Natural killer cell (primary cell): ENCODE results near the gene OLIG3. TPM values are rescaled to one million over a fixed set of nuclear protein-coding genes. Genes with fewer than 3 reads are reported as not detected.

Source experiments
- ATAC-seq, 3 donors: fragments of 150-1000 bp in 2 of 3; fragments of 200-7000 bp in 1 of 3; cut with Tn5 transposase; 1 replicate in 1 of 3; 2 replicates in 2 of 3; pipeline ENCODE4 v1.10.0; 2021; ENCODE audit warnings: mild to moderate bottlenecking in 2 of 3, moderate library complexity in 2 of 3
- DNase-seq, 2 donors: peaks; one replicate each; pipeline versions ENCODE4 v3.0.0 to v3.0.0-alpha.2; 2013 to 2021; ENCODE audit warnings: mixed read lengths in 1 of 2
- H3K27ac ChIP-seq: one replicate; pipeline ENCODE4 v1.5.1; 2013; ENCODE audit warnings: mild to moderate bottlenecking, low read length
- H3K27me3 ChIP-seq: one replicate; pipeline ENCODE4 v1.6.1; 2013; ENCODE audit warnings: low read length; ENCODE audit not compliant: control insufficient read depth, insufficient read depth
- H3K36me3 ChIP-seq: one replicate; pipeline ENCODE4 v1.6.1; 2013; ENCODE audit warnings: low read length; ENCODE audit not compliant: control insufficient read depth, insufficient read depth
- H3K4me1 ChIP-seq: one replicate; pipeline ENCODE4 v1.6.1; 2013; ENCODE audit warnings: low read length; ENCODE audit not compliant: control insufficient read depth, insufficient read depth
- H3K4me3 ChIP-seq: one replicate; pipeline ENCODE4 v1.5.1; 2013; ENCODE audit warnings: low read length
- H3K9me3 ChIP-seq: one replicate; pipeline ENCODE4 v1.6.1; 2013; ENCODE audit warnings: low read length; ENCODE audit not compliant: control insufficient read depth, insufficient read depth
- H3K27ac Mint-ChIP-seq, 2 donors: one replicate each; pipeline ENCODE4 v1.8.0; 2022; ENCODE audit warnings: mild to moderate bottlenecking in 2 of 2, mixed read lengths in 2 of 2, moderate library complexity in 1 of 2
- H3K27me3 Mint-ChIP-seq, 2 donors: one replicate each; pipeline ENCODE4 v1.8.0; 2022; ENCODE audit warnings: low read depth in 2 of 2, mixed read lengths in 2 of 2
- H3K36me3 Mint-ChIP-seq: one replicate; pipeline ENCODE4 v1.8.0; 2022; ENCODE audit warnings: mixed read lengths
- H3K4me1 Mint-ChIP-seq, 2 donors: one replicate each; pipeline ENCODE4 v1.8.0; 2022; ENCODE audit warnings: mixed read lengths in 2 of 2
- H3K4me3 Mint-ChIP-seq: one replicate; pipeline ENCODE4 v1.8.0; 2022; ENCODE audit warnings: mild to moderate bottlenecking, moderate library complexity, mixed read lengths
- H3K9me3 Mint-ChIP-seq, 2 donors: one replicate each; pipeline ENCODE4 v1.8.0; 2022; ENCODE audit warnings: mixed read lengths in 2 of 2
- CTCF ChIP-seq: fragments of 200-600 bp; IDR thresholded peaks from one replicate; pipeline ENCODE4 v1.8.0; 2022; ENCODE audit warnings: antibody characterized with exemption
- WGBS: methylation state at CpG from one replicate; pipeline ENCODE4 v1.1.7; 2013; ENCODE audit warnings: missing lambda C conversion rate; ENCODE audit not compliant: insufficient coverage; 5-methylcytosine and 5-hydroxymethylcytosine counted together
- intact Hi-C: fragments of 100-400 bp; cut with micrococcal nuclease; formaldehyde crosslinking; loops from one replicate; pipeline ENCODE4 v1.14.2; 2022
- total RNA-seq, 4 donors: library from RNA; stranded (reverse); fragments of 120-200 nt in 1 of 4; gene quantifications; one replicate each; pipeline versions ENCODE4 v1.2.3 to v1.2.4, GENCODE V29; 2013 to 2022

OLIG3 gene
- total RNA-seq: not detected
- total RNA-seq (2013): not detected

GRCh38 chr6:137494281-137494987 lies at the start of gene OLIG3:
Gene OLIG3, minus strand, starts transcription at chr6:137494394. Its CDS starts 224 bp downstream, at chr6:137494170.
- DNase-seq (peak in 1 of 2 donors; percentile 49), ATAC-seq (peak in 2 of 3 donors; percentile 29 to 30)
- Mint-ChIP-seq H3K27ac (no peak within 1 kb of the TSS), H3K36me3 (no peaks in the 10 kb centered on the region), H3K4me3 (peak within 1 kb of the TSS; percentile 68), H3K9me3 (no peaks in the 10 kb centered on the region), H3K4me1 (peaks cover 34 to 50% of the 10 kb centered on the region in 2 donors), H3K27me3 (peaks cover 79 to 83% of the 10 kb centered on the region in 2 donors)
- TF ChIP-seq CTCF: no peak
- H3K9me3 ChIP-seq: peaks cover 8% of the 10 kb centered on the region
- H3K4me3 ChIP-seq: no peak within 1 kb of the TSS
- H3K27ac ChIP-seq: no peak within 1 kb of the TSS
- peaks cover 59% of the 10 kb centered on the region for H3K4me1 ChIP-seq
- no peaks in the 10 kb centered on the region for H3K36me3 ChIP-seq
- H3K27me3 ChIP-seq: peaks cover 99% of the 10 kb centered on the region
- intact Hi-C loops: no loop called here
- WGBS: 9% methylated on average over 18 of the region's 23 CpGs

GRCh38 chr6:137543114-137543513 lies 48.9 kb upstream of the OLIG3 start:
- intact Hi-C loops: no loop called here
- Histone ChIP-seq H3K4me1 (no peaks in the 10 kb centered on the region), H3K36me3 (no peaks in the 10 kb centered on the region), H3K27ac (no peak overlapping the region), H3K27me3 (peaks cover 17% of the 10 kb centered on the region), H3K9me3 (no peaks in the 10 kb centered on the region), H3K4me3 (no peak overlapping the region)
- H3K27me3 Mint-ChIP-seq: peaks cover 25 to 65% of the 10 kb centered on the region in 2 donors
- peaks cover 9% of the 10 kb centered on the region for H3K36me3 Mint-ChIP-seq
- no peaks in the 10 kb centered on the region for H3K9me3 Mint-ChIP-seq
- ATAC-seq (no peak), DNase-seq (peak in 1 of 2 donors; percentile 6)
- no peak for TF ChIP-seq CTCF
- 78% methylated on average over 1 of the region's 2 CpGs for WGBS
- H3K4me1 Mint-ChIP-seq: no peaks in the 10 kb centered on the region
- no peak overlapping the region for H3K27ac Mint-ChIP-seq
- H3K4me3 Mint-ChIP-seq: no peak overlapping the region

- TF ChIP-seq CTCF: no peak
- no CpG with 5 or more reads among the region's 1 CpG for WGBS
These were observed 48.5 kb upstream of the OLIG3 start for GRCh38 chr6:137542713-137543112.

More at GRCh38 chr6:137542713-137543112, 48.5 kb upstream of the OLIG3 start:
- Mint-ChIP-seq H3K9me3 (no peaks in the 10 kb centered on the region), H3K4me1 (no peaks in the 10 kb centered on the region), H3K4me3 (no peak overlapping the region), H3K27ac (no peak overlapping the region), H3K36me3 (peaks cover 9% of the 10 kb centered on the region), H3K27me3 (peaks cover 24 to 62% of the 10 kb centered on the region in 2 donors)
- no peak for ATAC-seq
- H3K27me3 ChIP-seq: peaks cover 17% of the 10 kb centered on the region
- no peaks in the 10 kb centered on the region for H3K9me3 ChIP-seq
- no peak overlapping the region for H3K27ac ChIP-seq
- no peaks in the 10 kb centered on the region for H3K36me3 ChIP-seq
- no peak overlapping the region for H3K4me3 ChIP-seq
- H3K4me1 ChIP-seq: no peaks in the 10 kb centered on the region
- DNase-seq: no peak
- intact Hi-C loops: no loop called here
